Tibial nerve (tissue), 4 donors: ENCODE data around the gene NDUFC2. TPM values are rescaled to one million over a fixed set of nuclear protein-coding genes. Genes with fewer than 3 reads are reported as not detected.
"Not testable (repeated sequence)": the region's sequence is repeated elsewhere in the genome, so short reads cannot be mapped to it uniquely, and the experiment has no call there.

Experiments
- DNase-seq, 2 donors: peaks; one replicate each; pipeline ENCODE4 v3.0.0-alpha.2; 2019; ENCODE audit warnings: low spot score in 2 of 2
- H3K27ac ChIP-seq, 4 donors: fragments of 200-600 bp; sonication (generic) in 3 of 4; one replicate each; pipeline ENCODE4 v1.5.1; 2017 to 2019; ENCODE audit warnings: mild to moderate bottlenecking in 1 of 4
- H3K27me3 ChIP-seq, 2 donors: fragments of 200-600 bp; sonication (generic) in 1 of 2; one replicate each; pipeline versions ENCODE4 v1.5.1 to v1.6.0; 2017 to 2019
- H3K36me3 ChIP-seq, 3 donors: fragments of 200-600 bp; sonication (generic); one replicate each; pipeline ENCODE4 v1.5.1; 2018 to 2019
- H3K4me1 ChIP-seq, 4 donors: fragments of 200-600 bp; sonication (generic) in 3 of 4; one replicate each; pipeline ENCODE4 v1.5.1; 2017 to 2019
- H3K4me3 ChIP-seq, 4 donors: fragments of 200-600 bp; sonication (generic) in 3 of 4; one replicate each; pipeline ENCODE4 v1.5.1; 2017 to 2019; ENCODE audit warnings: mild to moderate bottlenecking in 1 of 4, moderate library complexity in 1 of 4
- H3K9me3 ChIP-seq, 4 donors: fragments of 200-600 bp; sonication (generic) in 3 of 4; one replicate each; pipeline ENCODE4 v1.5.1; 2017 to 2019
- CTCF ChIP-seq, 5 experiments: fragments of 200-600 bp in 3 of 5; fragments of 450-650 bp in 2 of 5; sonication (generic) in 3 of 5; IDR thresholded peaks; one replicate each; pipeline ENCODE4 v1.5.1; 2016 to 2019; ENCODE audit warnings: antibody characterized with exemption in 5 of 5, mild to moderate bottlenecking in 3 of 5, moderate library complexity in 2 of 5
- EP300 ChIP-seq, 2 donors: sonication (generic); formaldehyde crosslinking; IDR thresholded peaks; one replicate each; pipeline ENCODE4 v1.6.1; 2017; ENCODE audit warnings: antibody characterized with exemption in 2 of 2, mild to moderate bottlenecking in 1 of 2
- POLR2A ChIP-seq, 2 donors: fragments of 450-650 bp; IDR thresholded peaks; one replicate each; pipeline ENCODE4 v1.6.1; 2017; ENCODE audit warnings: antibody characterized with exemption in 2 of 2, mild to moderate bottlenecking in 2 of 2, moderate library complexity in 2 of 2
- WGBS, 2 donors: methylation state at CpG; one replicate each; pipeline ENCODE4 v1.1.5; 2018; 5-methylcytosine and 5-hydroxymethylcytosine counted together
- total RNA-seq, 4 donors: library from RNA; depleted of rRNA; stranded (reverse); fragments of >200 nt; gene quantifications; one replicate each; pipeline ENCODE4 v1.1.0, GENCODE V29; 2016

Gene NDUFC2
- total RNA-seq, 4 donors from 2014 or later: 49.6 to 88.3 (median 66.3) TPM

GRCh38 chr11:78080818-78081495 lies 1.3 kb upstream of the NDUFC2 start:
- peaks cover 0 to 37% (median 24%) of the 10 kb centered on the region in 4 donors for H3K4me1 ChIP-seq
- WGBS, 2 donors: 85 to 88% methylated on average over 11 of the region's 11 CpGs
- no peaks in the 10 kb centered on the region for H3K27me3 ChIP-seq
- H3K9me3 ChIP-seq: no peaks in the 10 kb centered on the region
- no peaks in the 10 kb centered on the region for H3K36me3 ChIP-seq
- no peak overlapping the region for H3K4me3 ChIP-seq
- TF ChIP-seq EP300 (IDR thresholded peaks at IDR 0.05) (no peak), POLR2A (IDR thresholded peaks at IDR 0.05) (no peak), CTCF (IDR thresholded peaks at IDR 0.05) (no peak)
- DNase-seq: no peak
- H3K27ac ChIP-seq: no peak overlapping the region

GRCh38 chr11:78080084-78080817 lies 589 bp upstream of the NDUFC2 start:
- H3K4me1 ChIP-seq: peaks cover 0 to 42% (median 27%) of the 10 kb centered on the region in 4 donors
- no peak for DNase-seq
- peak overlapping the region; percentile 53 to 99 (median 86) for H3K4me3 ChIP-seq
- H3K27me3 ChIP-seq: no peaks in the 10 kb centered on the region
- H3K36me3 ChIP-seq: no peaks in the 10 kb centered on the region
- H3K27ac ChIP-seq: peak overlapping the region; percentile 29 to 93 (median 88)
- WGBS, 2 donors: 56 to 61% methylated on average over 23 of the region's 23 CpGs
- TF ChIP-seq EP300 (IDR thresholded peaks at IDR 0.05): no peak
- TF ChIP-seq CTCF (IDR thresholded peaks at IDR 0.05): peak in 1 of 5 experiments; percentile 4
- TF ChIP-seq POLR2A (IDR thresholded peaks at IDR 0.05): no peak
- no peaks in the 10 kb centered on the region for H3K9me3 ChIP-seq

- no peak for TF ChIP-seq POLR2A (IDR thresholded peaks at IDR 0.05)
- TF ChIP-seq CTCF (IDR thresholded peaks at IDR 0.05): no peak
- TF ChIP-seq EP300 (IDR thresholded peaks at IDR 0.05): no peak
- WGBS, 2 donors: 43 to 46% methylated on average over 21 of the region's 21 CpGs
Observed at GRCh38 chr11:78078218-78079167, 1.2 kb downstream of the NDUFC2 start.

GRCh38 chr11:78077592-78077991 lies 2.1 kb downstream of the NDUFC2 start:
- not testable (repeated sequence) for H3K9me3 ChIP-seq, H3K27ac ChIP-seq, H3K36me3 ChIP-seq, H3K27me3 ChIP-seq, DNase-seq
- peak overlapping the region in 1 of 4 donors; percentile 86 for H3K4me3 ChIP-seq
- H3K4me1 ChIP-seq: peaks cover 0 to 50% (median 27%) of the 10 kb centered on the region in 4 donors
- WGBS, 2 donors: 83 to 84% methylated on average over 4 of the region's 4 CpGs

More at GRCh38 chr11:78078218-78079167, 1.2 kb downstream of the NDUFC2 start:
- H3K27ac ChIP-seq: peak overlapping the region in 3 of 4 donors; percentile 29 to 91 (median 86)
- H3K4me1 ChIP-seq: peaks cover 0 to 50% (median 27%) of the 10 kb centered on the region in 4 donors
- no peaks in the 10 kb centered on the region for H3K9me3 ChIP-seq
- DNase-seq: no peak
- no peaks in the 10 kb centered on the region for H3K27me3 ChIP-seq
- H3K36me3 ChIP-seq: no peaks in the 10 kb centered on the region
- H3K4me3 ChIP-seq: peak overlapping the region; percentile 53 to 99 (median 86)

- Histone ChIP-seq H3K4me1 (peaks cover 0 to 50% (median 27%) of the 10 kb centered on the region in 4 donors), H3K4me3 (no peak overlapping the region), H3K27ac (no peak overlapping the region), H3K36me3 (peaks cover 0 to 16% (median 0%) of the 10 kb centered on the region in 3 donors), H3K9me3 (no peaks in the 10 kb centered on the region), H3K27me3 (no peaks in the 10 kb centered on the region)
- no peak for DNase-seq
- TF ChIP-seq EP300 (IDR thresholded peaks at IDR 0.05): no peak
- no peak for TF ChIP-seq CTCF (IDR thresholded peaks at IDR 0.05)
- TF ChIP-seq POLR2A (IDR thresholded peaks at IDR 0.05): no peak
- WGBS, 2 donors: 79 to 83% methylated on average over 6 of the region's 6 CpGs
Observed at GRCh38 chr11:78076733-78077403, 2.8 kb downstream of the NDUFC2 start.
